Measurements from ENCODE around the gene CHEK2. TPM values are rescaled to one million over a fixed set of nuclear protein-coding genes. Genes with fewer than 3 reads are reported as not detected.

CHEK2 gene
- total RNA-seq, 6 donors from 2014 or later, result 5.6 to 14.7 (median 9.7) TPM

GRCh38 chr22:28780296-28780695, 38.7 kb upstream of the CHEK2 start:
- H3K36me3 ChIP-seq, result peaks cover 5 to 66% (median 32%) of the 10 kb centered on the region in 4 donors
- no peak overlapping the region for H3K4me3 ChIP-seq

GRCh38 chr22:28779833-28780232, 38.2 kb upstream of the CHEK2 start:
- Histone ChIP-seq H3K4me3 (no peak overlapping the region), H3K9me3 (no peaks in the 10 kb centered on the region), H3K4me1 (peaks cover 25 to 74% (median 38%) of the 10 kb centered on the region in 4 donors), H3K27me3 (no peaks in the 10 kb centered on the region), H3K27ac (peak overlapping the region in 2 of 4 donors; percentile 38 to 40), H3K36me3 (peaks cover 5 to 64% (median 30%) of the 10 kb centered on the region in 4 donors)
- 59 to 69% methylated on average over 5 of the region's 5 CpGs for WGBS, 2 donors
- no peak for ATAC-seq (ENCODE audit: low FRiP score in 2 of 2)
- DNase-seq, result no peak
- TF ChIP-seq CTCF (IDR thresholded peaks at IDR 0.05) (no peak), POLR2AphosphoS5 (IDR thresholded peaks at IDR 0.05) (no peak), POLR2A (IDR thresholded peaks at IDR 0.05) (no peak), EP300 (IDR thresholded peaks at IDR 0.05) (no peak)

More at GRCh38 chr22:28780296-28780695, 38.7 kb upstream of the CHEK2 start:
- no peak for ATAC-seq (ENCODE audit: low FRiP score in 2 of 2)
- peaks cover 25 to 75% (median 36%) of the 10 kb centered on the region in 4 donors for H3K4me1 ChIP-seq
- no peak for DNase-seq
- TF ChIP-seq EP300 (IDR thresholded peaks at IDR 0.05) (no peak), CTCF (IDR thresholded peaks at IDR 0.05) (no peak), POLR2A (IDR thresholded peaks at IDR 0.05) (no peak), POLR2AphosphoS5 (IDR thresholded peaks at IDR 0.05) (no peak)
- no peaks in the 10 kb centered on the region for H3K9me3 ChIP-seq
- H3K27ac ChIP-seq, result peak overlapping the region in 1 of 4 donors; percentile 40
- no peaks in the 10 kb centered on the region for H3K27me3 ChIP-seq
- 84 to 87% methylated on average over 1 of the region's 1 CpG for WGBS, 2 donors

GRCh38 chr22:28774378-28774777, 32.8 kb upstream of the CHEK2 start:
- no peak overlapping the region for H3K27ac ChIP-seq
- 71 to 80% methylated on average over 1 of the region's 1 CpG for WGBS, 2 donors
- H3K36me3 ChIP-seq, result peaks cover 2 to 30% (median 7%) of the 10 kb centered on the region in 4 donors
- peak overlapping the region in 1 of 4 donors; percentile 93 for H3K4me3 ChIP-seq
- DNase-seq (no peak), ATAC-seq (ENCODE audit: low FRiP score in 2 of 2) (no peak)
- peaks cover 24 to 52% (median 27%) of the 10 kb centered on the region in 4 donors for H3K4me1 ChIP-seq
- H3K27me3 ChIP-seq, result no peaks in the 10 kb centered on the region
- TF ChIP-seq EP300 (IDR thresholded peaks at IDR 0.05), result no peak
- no peak for TF ChIP-seq POLR2A (IDR thresholded peaks at IDR 0.05)
- TF ChIP-seq CTCF (IDR thresholded peaks at IDR 0.05), result no peak
- H3K9me3 ChIP-seq, result no peaks in the 10 kb centered on the region

- peaks cover 2 to 30% (median 7%) of the 10 kb centered on the region in 4 donors for H3K36me3 ChIP-seq
- TF ChIP-seq POLR2AphosphoS5 (IDR thresholded peaks at IDR 0.05) (no peak), POLR2A (IDR thresholded peaks at IDR 0.05) (peak in 1 of 4 donors; percentile 1)
- H3K27me3 ChIP-seq, result no peaks in the 10 kb centered on the region
- peak in 1 of 2 donors; percentile 3 for ATAC-seq (ENCODE audit: low FRiP score in 2 of 2)
- H3K9me3 ChIP-seq, result no peaks in the 10 kb centered on the region
- H3K27ac ChIP-seq, result peak overlapping the region; percentile 96 to 100 (median 100)
- peak overlapping the region; percentile 59 to 95 (median 84) for H3K4me3 ChIP-seq
- 1 to 2% methylated on average over 10 of the region's 10 CpGs for WGBS, 2 donors
- peaks cover 21 to 43% (median 25%) of the 10 kb centered on the region in 4 donors for H3K4me1 ChIP-seq
- no peak for DNase-seq
Observed at GRCh38 chr22:28773461-28773867, 31.8 kb upstream of the CHEK2 start.

- TF ChIP-seq CTCF (IDR thresholded peaks at IDR 0.05), result peak; percentile 39 to 86 (median 66)
- TF ChIP-seq EP300 (IDR thresholded peaks at IDR 0.05), result peak in 1 of 4 donors; percentile 24
- peak in 3 of 4 donors; percentile 74 to 94 (median 92) for TF ChIP-seq POLR2A (IDR thresholded peaks at IDR 0.05)
- TF ChIP-seq POLR2AphosphoS5 (IDR thresholded peaks at IDR 0.05), result peak; percentile 89 to 98
- peaks cover 18 to 40% (median 25%) of the 10 kb centered on the region in 4 donors for H3K4me1 ChIP-seq
- ATAC-seq (ENCODE audit: low FRiP score in 2 of 2) (peak; percentile 95 to 98), DNase-seq (peak; percentile 93 to 97)
- H3K4me3 ChIP-seq, result peak within 1 kb of the TSS; percentile 74 to 95 (median 94)
- no peaks in the 10 kb centered on the region for H3K9me3 ChIP-seq
- 0% methylated on average over 26 to 30 of the region's 92 CpGs for WGBS, 2 donors
- H3K27me3 ChIP-seq, result no peaks in the 10 kb centered on the region
- H3K27ac ChIP-seq, result peak within 1 kb of the TSS; percentile 96 to 100 (median 100)
- peaks cover 1 to 26% (median 5%) of the 10 kb centered on the region in 4 donors for H3K36me3 ChIP-seq
Observed at GRCh38 chr22:28772633-28773460, 31.2 kb upstream of the CHEK2 start, which contains the start of gene CCDC117. Gene CCDC117, plus strand, starts transcription at chr22:28772695. Its CDS starts 155 bp downstream, at chr22:28772850.
